Ovary (tissue), 9 donors: Measurements from ENCODE around the gene TSHZ3. TPM values are rescaled to one million over a fixed set of nuclear protein-coding genes. Genes with fewer than 3 reads are reported as not detected.

Experiments
- DNase-seq, 5 donors: peaks; one replicate each; pipeline ENCODE4 v3.0.0-alpha.2; 2019 to 2020
- H3K27ac ChIP-seq, 2 donors: fragments of 200-600 bp; one replicate each; pipeline versions ENCODE4 v1.5.1 to v1.8.0; 2019 to 2022
- H3K27me3 ChIP-seq: fragments of 200-600 bp; one replicate; pipeline ENCODE4 v1.8.0; 2022
- H3K36me3 ChIP-seq: fragments of 200-600 bp; sonication (generic); one replicate; pipeline ENCODE4 v1.5.1; 2019
- H3K4me1 ChIP-seq: one replicate; pipeline ENCODE4 v1.8.1; 2013; ENCODE audit warnings: mild to moderate bottlenecking, moderate library complexity; ENCODE audit not compliant: insufficient read depth
- H3K4me3 ChIP-seq: fragments of 200-600 bp; sonication (generic); one replicate; pipeline ENCODE4 v1.5.1; 2017
- H3K9me3 ChIP-seq, 2 donors: fragments of 200-600 bp in 1 of 2; sonication (generic) in 1 of 2; one replicate each; pipeline versions ENCODE4 v1.5.1 to v1.8.1; 2013 to 2019; ENCODE audit warnings: mild to moderate bottlenecking in 1 of 2, moderate library complexity in 1 of 2
- CTCF ChIP-seq, 3 donors: fragments of 450-650 bp in 2 of 3; fragments of 200-600 bp in 1 of 3; IDR thresholded peaks; one replicate each; pipeline versions ENCODE4 v1.5.1 to v1.8.0; 2016 to 2022; ENCODE audit warnings: antibody characterized with exemption in 3 of 3, mild to moderate bottlenecking in 1 of 3
- EP300 ChIP-seq: sonication (generic); formaldehyde crosslinking; IDR thresholded peaks from one replicate; pipeline ENCODE4 v1.6.1; 2017; ENCODE audit warnings: antibody characterized with exemption
- POLR2A ChIP-seq: fragments of 450-650 bp; IDR thresholded peaks from one replicate; pipeline ENCODE4 v1.6.1; 2017; ENCODE audit warnings: antibody characterized with exemption, mild to moderate bottlenecking, moderate library complexity
- WGBS, 3 donors: extraction: QIAGEN DNeasy Blood & Tissue Kit in 1 of 3; methylation state at CpG; one replicate each; pipeline versions ENCODE4 v1.1.5 to v1.1.7; 2013 to 2017; 5-methylcytosine and 5-hydroxymethylcytosine counted together
- intact Hi-C, 4 donors: fragments of 100-400 bp; cut with DNase I; formaldehyde crosslinking; loops; one replicate each; pipeline versions ENCODE4 v1.11.0 to v1.15.1; 2022 to 2023
- polyA plus RNA-seq, 2 donors: library from polyadenylated mRNA; stranded (reverse); fragments of 200-250 nt in 1 of 2; fragments of 350-450 nt in 1 of 2; fragmentation: Illumina TruSeq in 1 of 2; extraction: RNeasy Lipid Tissue Mini Kit (QIAGEN cat#74804) in 1 of 2; gene quantifications; one replicate each; pipeline ENCODE4 v1.2.3, GENCODE V29; 2013 to 2014
- total RNA-seq, 7 donors: library from RNA; depleted of rRNA in 2 of 7; stranded (reverse); fragments of >200 nt in 2 of 7; fragmentation: NEBNext Ultra II Directional in 3 of 7; extraction: Animal tissue kit (Norgen Biotek cat#: 25700) in 3 of 7; gene quantifications; one replicate each; pipeline versions ENCODE4 v1.1.0 to v1.2.4, GENCODE V29; 2016 to 2023
- donor health status: DM: no; HTN: no; CAD: no; lungs with moderate emphysema.
- donor health status: DM: no; HTN: no; CAD: no.
- donor health status: Bipolar disorder and iron deficiency.
- donor health status: DM: yes; HTN: yes; CAD: no.
- donor health status: DM: no; HTN: no; CAD: no.
- donor health status: DM: yes; HTN: yes; CAD: no.

The TSHZ3 gene
- total and polyA plus RNA-seq, 9 donors: 23.3 to 107 (median 50.3) TPM

DNA sequence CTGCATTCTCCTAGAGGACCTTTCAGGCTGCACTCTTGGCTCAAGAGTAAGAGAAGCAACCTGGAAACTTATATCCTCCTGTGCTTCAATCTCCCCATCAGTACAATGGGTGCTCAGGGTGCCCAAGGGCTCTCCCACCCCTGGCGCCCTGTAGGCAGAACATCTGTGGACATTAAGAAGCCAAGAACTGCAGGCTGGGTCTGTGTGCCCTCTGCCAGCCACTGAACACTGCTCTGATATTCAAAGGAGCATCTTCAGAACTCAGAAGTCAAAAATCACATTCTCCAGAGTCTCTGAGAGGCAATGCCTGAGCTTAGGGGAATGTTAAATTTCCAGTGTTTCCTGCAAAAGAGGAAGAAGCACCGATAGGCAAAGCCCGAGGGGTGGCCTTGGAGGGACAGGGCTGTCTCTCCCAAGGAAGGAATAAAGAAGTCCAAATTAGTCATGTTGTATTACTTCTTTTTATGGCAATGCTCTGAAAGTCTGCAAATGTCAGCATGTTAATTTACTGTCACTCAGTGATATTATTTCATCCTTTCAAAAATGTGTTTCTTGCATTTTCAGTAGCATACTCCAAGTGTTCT lies 88.1 kb downstream of the TSHZ3 start:
- intact Hi-C loops: no loop called here
- 43 to 54% (median 43%) methylated on average over 3 of the region's 3 CpGs for WGBS, 3 donors
- no peaks in the 10 kb centered on the region for H3K27me3 ChIP-seq
- no peak overlapping the region for H3K4me3 ChIP-seq
- no peak for DNase-seq
- no peaks in the 10 kb centered on the region for H3K9me3 ChIP-seq
- TF ChIP-seq POLR2A (no peak), CTCF (IDR thresholded peaks at IDR 0.05) (no peak), EP300 (no peak)
- H3K4me1 ChIP-seq: peaks cover 9% of the 10 kb centered on the region
- no peaks in the 10 kb centered on the region for H3K36me3 ChIP-seq
- H3K27ac ChIP-seq: no peak overlapping the region

- intact Hi-C loops: no loop called here
- DNase-seq: no peak
- 91 to 94% (median 93%) methylated on average over 7 of the region's 7 CpGs for WGBS, 3 donors
Observed at GRCh38 chr19:31260171-31260933, 88.9 kb downstream of the TSHZ3 start.

DNA sequence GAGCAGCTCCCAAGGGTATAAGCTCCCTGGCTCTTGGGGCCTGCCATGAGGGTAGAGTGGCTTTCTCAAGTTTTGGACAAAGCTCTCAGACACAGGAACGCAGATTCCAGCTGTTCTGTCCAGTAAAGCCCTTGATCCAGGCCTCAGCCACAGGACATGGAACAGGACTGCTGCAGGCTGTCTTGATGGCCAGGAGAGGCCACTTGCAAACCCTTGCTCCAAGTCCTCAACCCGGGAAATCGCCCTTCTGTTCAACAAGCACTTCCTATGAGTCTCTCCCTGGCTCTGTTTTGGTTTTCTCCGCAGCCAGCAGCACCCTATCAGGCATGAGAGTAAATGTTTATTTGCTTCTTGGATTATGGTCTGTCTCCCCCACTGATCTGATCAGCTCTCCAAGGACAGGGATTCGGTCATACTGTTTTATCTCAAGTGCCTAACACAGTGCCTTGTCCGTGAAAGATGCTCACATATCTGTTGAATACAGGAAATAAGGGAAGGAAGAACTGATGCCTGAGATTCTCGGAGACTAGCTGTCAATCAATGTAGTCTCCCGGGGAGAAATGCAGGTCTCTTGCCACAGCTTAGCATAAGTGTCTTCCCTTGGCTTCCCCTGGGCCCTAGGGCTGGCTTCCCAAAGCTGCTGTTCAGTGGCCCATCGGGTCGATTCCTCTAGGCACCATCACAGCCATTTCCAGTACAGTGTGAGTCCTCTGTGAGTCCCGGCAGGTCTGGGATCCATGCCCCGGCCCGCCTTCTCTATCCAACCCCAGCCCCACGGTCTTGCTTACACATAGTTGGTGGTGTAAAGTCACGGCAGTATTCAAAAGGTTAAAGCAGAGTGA lies 90.8 kb downstream of the TSHZ3 start:
- H3K27me3 ChIP-seq: no peaks in the 10 kb centered on the region
- no peak for DNase-seq
- no peaks in the 10 kb centered on the region for H3K9me3 ChIP-seq
- peaks cover 11% of the 10 kb centered on the region for H3K4me1 ChIP-seq
- intact Hi-C loops: no loop called here
- H3K27ac ChIP-seq: no peak overlapping the region
- no peak overlapping the region for H3K4me3 ChIP-seq
- WGBS, 3 donors: 64 to 83% (median 74%) methylated on average over 15 of the region's 15 CpGs
- no peaks in the 10 kb centered on the region for H3K36me3 ChIP-seq
- TF ChIP-seq CTCF (IDR thresholded peaks at IDR 0.05) (no peak), EP300 (no peak), POLR2A (no peak)

More at GRCh38 chr19:31260171-31260933, 88.9 kb downstream of the TSHZ3 start:
- no peak overlapping the region for H3K27ac ChIP-seq
- TF ChIP-seq CTCF (IDR thresholded peaks at IDR 0.05): no peak
- TF ChIP-seq POLR2A: no peak
- no peak for TF ChIP-seq EP300
- no peak overlapping the region for H3K4me3 ChIP-seq
- no peaks in the 10 kb centered on the region for H3K36me3 ChIP-seq
- H3K4me1 ChIP-seq: peaks cover 9% of the 10 kb centered on the region
- no peaks in the 10 kb centered on the region for H3K9me3 ChIP-seq
- H3K27me3 ChIP-seq: no peaks in the 10 kb centered on the region

GRCh38 chr19:31257426-31258130 lies 91.7 kb downstream of the TSHZ3 start:
- intact Hi-C loops: no loop called here
- Histone ChIP-seq H3K36me3 (no peaks in the 10 kb centered on the region), H3K4me1 (peaks cover 9% of the 10 kb centered on the region), H3K4me3 (no peak overlapping the region), H3K9me3 (no peaks in the 10 kb centered on the region), H3K27me3 (no peaks in the 10 kb centered on the region), H3K27ac (no peak overlapping the region)
- 84 to 95% (median 84%) methylated on average over 11 of the region's 11 CpGs for whole genome bisulfite sequencing, 3 donors
- no peak for DNase-seq
- no peak for TF ChIP-seq CTCF (IDR thresholded peaks at IDR 0.05)
- TF ChIP-seq EP300: no peak
- TF ChIP-seq POLR2A: no peak
